ENCODE results near the gene ZDHHC3.

Gene ZDHHC3, protein sequence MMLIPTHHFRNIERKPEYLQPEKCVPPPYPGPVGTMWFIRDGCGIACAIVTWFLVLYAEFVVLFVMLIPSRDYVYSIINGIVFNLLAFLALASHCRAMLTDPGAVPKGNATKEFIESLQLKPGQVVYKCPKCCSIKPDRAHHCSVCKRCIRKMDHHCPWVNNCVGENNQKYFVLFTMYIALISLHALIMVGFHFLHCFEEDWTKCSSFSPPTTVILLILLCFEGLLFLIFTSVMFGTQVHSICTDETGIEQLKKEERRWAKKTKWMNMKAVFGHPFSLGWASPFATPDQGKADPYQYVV

DNA sequence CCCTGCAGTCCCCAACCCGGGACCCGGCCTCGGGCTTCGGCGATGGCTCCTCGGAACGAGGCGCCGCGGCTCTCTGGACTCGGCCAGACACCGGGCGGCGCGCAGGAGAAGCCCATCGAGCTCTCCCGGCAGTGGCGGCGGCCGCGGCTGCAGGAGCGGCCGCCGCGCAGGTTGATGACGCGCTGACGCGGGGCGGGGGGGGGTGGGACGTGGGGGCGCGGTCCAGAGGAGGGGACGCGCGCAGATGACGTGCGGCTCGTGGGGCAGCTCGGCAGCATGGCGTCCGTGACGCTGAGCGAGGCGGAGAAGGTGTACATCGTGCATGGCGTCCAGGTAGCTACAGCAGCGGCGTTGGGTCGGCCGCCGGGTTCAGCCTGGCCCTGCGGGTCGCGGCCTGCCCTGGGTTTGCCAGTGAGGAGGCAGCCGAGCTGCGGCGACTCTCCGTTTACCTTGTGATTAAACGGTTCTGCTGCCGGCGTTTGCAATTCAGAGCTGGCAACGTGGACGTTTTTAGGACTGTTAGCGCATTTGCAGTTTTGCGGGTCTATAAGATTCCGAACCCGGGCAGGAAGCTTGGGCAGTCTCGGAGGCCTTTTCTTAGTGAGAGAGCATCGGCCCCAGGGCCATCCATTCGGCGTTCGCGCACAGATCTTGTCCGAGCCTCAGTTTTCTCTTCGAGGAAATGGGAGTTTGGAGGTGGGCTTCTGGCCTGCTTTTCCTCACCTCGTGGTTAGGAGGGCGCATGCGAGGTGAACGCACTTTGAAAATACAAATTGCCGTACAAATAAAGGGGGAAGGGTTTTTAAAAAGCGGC is at the start of gene ZDHHC3, which contains the start of gene EXOSC7:
Gene ZDHHC3 (minus strand): TSS at position 173 of the 814 bp plus-strand sequence. CDS start 16,738 bp downstream, outside the sequence.
Gene EXOSC7 (plus strand): TSS at position 243 of the 814 bp plus-strand sequence. CDS start 34 bp downstream, at position 277.
- no peaks in the 10 kb centered on the region for H3K9me3 ChIP-seq (ENCODE audit: control insufficient read depth in 2 of 2, low read length in 2 of 2)
- H3K9ac ChIP-seq (ENCODE audit: low read depth in 1 of 2, low read length in 2 of 2), result peak within 1 kb of the TSS; percentile 89 to 96
- H3K27me3 ChIP-seq (ENCODE audit: control insufficient read depth in 2 of 2, insufficient read depth in 2 of 2, low read length in 2 of 2), result no peaks in the 10 kb centered on the region
- no peaks in the 10 kb centered on the region for H3K36me3 ChIP-seq (ENCODE audit: control insufficient read depth in 2 of 2, insufficient read depth in 2 of 2, low read length in 2 of 2)
- H3K4me3 ChIP-seq (ENCODE audit: low read length in 2 of 2), result peak within 1 kb of the TSS; percentile 95 to 98
- H3K4me1 ChIP-seq (ENCODE audit: control insufficient read depth in 2 of 2, insufficient read depth in 2 of 2, low read length in 2 of 2), result peaks cover 17 to 33% of the 10 kb centered on the region in 2 donors
- H3K27ac ChIP-seq (ENCODE audit: low read depth in 2 of 2, low read length in 2 of 2), result peak within 1 kb of the TSS; percentile 92 to 94

DNA sequence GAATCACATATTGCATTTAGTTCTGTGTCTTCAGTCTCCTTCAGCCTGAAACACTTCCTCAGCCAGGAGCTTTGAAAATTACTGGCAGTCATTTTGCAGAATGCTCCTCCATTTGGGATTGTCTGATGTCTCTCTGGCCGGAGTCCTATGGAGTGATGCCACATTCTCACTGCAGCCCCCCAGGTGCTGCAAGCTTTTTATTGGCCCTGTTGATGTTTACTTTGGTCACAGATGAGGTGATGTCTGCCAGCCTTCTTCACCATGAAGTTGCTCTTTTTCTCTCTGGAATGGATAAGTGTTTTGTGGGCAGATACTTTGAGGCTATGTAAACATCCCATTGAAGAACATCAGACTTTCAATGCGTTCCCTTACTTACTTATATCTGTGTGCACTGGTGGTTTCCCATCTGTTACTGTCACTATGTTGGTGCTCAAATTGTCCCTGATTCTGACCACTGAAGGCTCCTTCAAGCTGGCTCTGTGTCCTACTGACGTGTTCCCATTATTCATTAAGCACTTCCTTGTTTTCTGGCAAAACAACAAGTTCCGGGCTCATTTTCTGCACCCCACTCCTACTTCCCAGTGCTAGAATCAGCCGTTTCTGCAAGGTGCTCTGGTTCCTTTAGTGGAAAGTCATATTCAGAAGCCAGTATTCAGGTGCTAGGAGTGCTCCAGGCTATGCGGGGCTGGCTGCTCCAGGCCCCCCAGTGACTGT is 48.7 kb upstream of the ZDHHC3 start:
- Histone ChIP-seq H3K9me3 (ENCODE audit: control insufficient read depth in 2 of 2, low read length in 2 of 2) (no peaks in the 10 kb centered on the region), H3K4me3 (ENCODE audit: low read length in 2 of 2) (no peak overlapping the region), H3K36me3 (ENCODE audit: control insufficient read depth in 2 of 2, insufficient read depth in 2 of 2, low read length in 2 of 2) (no peaks in the 10 kb centered on the region), H3K9ac (ENCODE audit: low read depth in 1 of 2, low read length in 2 of 2) (no peak overlapping the region), H3K27ac (ENCODE audit: low read depth in 2 of 2, low read length in 2 of 2) (peak overlapping the region; percentile 62 to 66), H3K4me1 (ENCODE audit: control insufficient read depth in 2 of 2, insufficient read depth in 2 of 2, low read length in 2 of 2) (peaks cover 7% of the 10 kb centered on the region in 2 donors), H3K27me3 (ENCODE audit: control insufficient read depth in 2 of 2, insufficient read depth in 2 of 2, low read length in 2 of 2) (no peaks in the 10 kb centered on the region)

DNA sequence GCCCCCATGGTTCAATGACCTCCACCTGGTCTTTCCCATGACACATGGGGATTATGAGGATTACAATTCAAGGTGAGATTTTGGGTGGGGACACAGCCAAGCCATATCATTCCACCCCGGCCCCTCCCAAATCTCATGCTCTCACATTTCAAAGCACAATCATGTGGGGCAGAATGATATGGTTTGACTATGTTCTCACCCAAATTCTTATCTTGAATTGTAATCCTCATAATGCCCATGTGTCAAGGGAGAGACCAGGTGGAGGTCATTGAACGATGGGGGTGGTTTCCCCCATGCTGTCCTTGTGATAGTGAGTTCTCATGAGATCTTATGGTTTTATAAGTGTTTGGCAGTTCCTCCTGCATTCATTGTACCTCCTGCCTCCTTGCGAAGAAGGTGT is 47.7 kb upstream of the ZDHHC3 start:
- H3K9me3 ChIP-seq (ENCODE audit: control insufficient read depth in 2 of 2, low read length in 2 of 2), result no peaks in the 10 kb centered on the region
- no peak overlapping the region for H3K4me3 ChIP-seq (ENCODE audit: low read length in 2 of 2)
- peaks cover 7% of the 10 kb centered on the region in 2 donors for H3K4me1 ChIP-seq (ENCODE audit: control insufficient read depth in 2 of 2, insufficient read depth in 2 of 2, low read length in 2 of 2)
- no peak overlapping the region for H3K27ac ChIP-seq (ENCODE audit: low read depth in 2 of 2, low read length in 2 of 2)
- H3K9ac ChIP-seq (ENCODE audit: low read depth in 1 of 2, low read length in 2 of 2), result no peak overlapping the region
- no peaks in the 10 kb centered on the region for H3K36me3 ChIP-seq (ENCODE audit: control insufficient read depth in 2 of 2, insufficient read depth in 2 of 2, low read length in 2 of 2)
- H3K27me3 ChIP-seq (ENCODE audit: control insufficient read depth in 2 of 2, insufficient read depth in 2 of 2, low read length in 2 of 2), result no peaks in the 10 kb centered on the region

DNA sequence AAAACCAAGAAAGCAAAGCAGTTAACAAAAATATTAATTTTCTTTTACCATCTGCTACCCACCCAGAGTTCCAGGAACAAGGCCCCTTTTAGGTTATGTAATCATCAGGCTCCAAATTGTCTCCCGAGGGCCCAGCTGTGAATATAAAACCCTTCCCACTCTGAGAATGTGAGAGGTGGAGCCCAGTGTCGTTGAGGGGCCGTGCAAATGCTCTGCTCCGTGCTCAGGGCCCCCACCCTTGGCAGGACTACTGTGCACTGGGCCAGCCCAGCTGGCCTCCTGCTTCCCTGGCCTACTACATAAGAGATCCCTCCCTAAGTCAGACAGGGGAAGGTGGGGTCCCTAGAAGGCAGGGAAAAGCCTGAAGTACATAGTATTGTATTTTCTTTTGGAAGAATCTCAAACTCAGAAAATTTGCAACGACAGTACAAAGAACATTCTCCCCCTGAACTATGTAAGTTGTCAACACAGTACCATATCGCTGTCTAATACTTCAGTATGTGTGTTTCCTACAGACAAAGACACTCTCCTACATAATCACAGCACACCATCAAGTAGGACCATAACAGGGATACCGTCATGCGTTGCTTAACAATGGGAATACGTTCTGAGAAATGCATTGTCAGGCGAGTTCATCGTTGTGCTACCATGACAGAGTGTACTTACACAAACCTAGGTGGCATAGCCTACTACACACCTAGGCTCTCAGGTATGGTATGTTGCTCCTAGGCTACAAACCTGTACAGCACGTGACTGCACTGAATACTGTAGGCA is 45.7 kb upstream of the ZDHHC3 start:
- peaks cover 7% of the 10 kb centered on the region in 2 donors for H3K4me1 ChIP-seq (ENCODE audit: control insufficient read depth in 2 of 2, insufficient read depth in 2 of 2, low read length in 2 of 2)
- H3K27ac ChIP-seq (ENCODE audit: low read depth in 2 of 2, low read length in 2 of 2), result peak overlapping the region in 1 of 2 donors; percentile 60
- H3K9ac ChIP-seq (ENCODE audit: low read depth in 1 of 2, low read length in 2 of 2), result no peak overlapping the region
- H3K9me3 ChIP-seq (ENCODE audit: control insufficient read depth in 2 of 2, low read length in 2 of 2), result no peaks in the 10 kb centered on the region
- H3K4me3 ChIP-seq (ENCODE audit: low read length in 2 of 2), result no peak overlapping the region
- H3K36me3 ChIP-seq (ENCODE audit: control insufficient read depth in 2 of 2, insufficient read depth in 2 of 2, low read length in 2 of 2), result no peaks in the 10 kb centered on the region
- H3K27me3 ChIP-seq (ENCODE audit: control insufficient read depth in 2 of 2, insufficient read depth in 2 of 2, low read length in 2 of 2), result no peaks in the 10 kb centered on the region

DNA sequence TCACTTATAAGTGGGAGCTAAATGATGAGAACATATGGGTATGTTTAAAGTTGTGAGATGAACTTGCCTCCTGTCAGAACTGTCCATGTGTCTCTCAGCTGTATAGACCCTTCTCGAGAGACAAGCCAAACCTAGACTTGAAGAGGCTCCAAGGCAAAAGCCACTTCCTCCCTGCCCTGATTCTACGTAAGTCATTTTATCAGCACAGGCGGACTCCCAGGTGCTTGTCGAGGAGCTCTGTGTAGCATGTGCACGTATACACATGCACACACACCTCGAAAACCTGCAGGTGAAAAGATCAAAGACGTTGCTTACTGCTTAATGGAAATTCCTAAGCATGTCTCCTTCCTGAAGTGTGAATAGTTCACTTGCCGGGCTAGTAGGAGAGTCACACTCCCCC is 44.6 kb upstream of the ZDHHC3 start:
- Histone ChIP-seq H3K27ac (ENCODE audit: low read depth in 2 of 2, low read length in 2 of 2) (no peak overlapping the region), H3K9ac (ENCODE audit: low read depth in 1 of 2, low read length in 2 of 2) (no peak overlapping the region), H3K27me3 (ENCODE audit: control insufficient read depth in 2 of 2, insufficient read depth in 2 of 2, low read length in 2 of 2) (no peaks in the 10 kb centered on the region), H3K4me3 (ENCODE audit: low read length in 2 of 2) (no peak overlapping the region), H3K4me1 (ENCODE audit: control insufficient read depth in 2 of 2, insufficient read depth in 2 of 2, low read length in 2 of 2) (peaks cover 6% of the 10 kb centered on the region in 2 donors), H3K9me3 (ENCODE audit: control insufficient read depth in 2 of 2, low read length in 2 of 2) (no peaks in the 10 kb centered on the region), H3K36me3 (ENCODE audit: control insufficient read depth in 2 of 2, insufficient read depth in 2 of 2, low read length in 2 of 2) (peaks cover 0 to under 1% of the 10 kb centered on the region in 2 donors)

DNA sequence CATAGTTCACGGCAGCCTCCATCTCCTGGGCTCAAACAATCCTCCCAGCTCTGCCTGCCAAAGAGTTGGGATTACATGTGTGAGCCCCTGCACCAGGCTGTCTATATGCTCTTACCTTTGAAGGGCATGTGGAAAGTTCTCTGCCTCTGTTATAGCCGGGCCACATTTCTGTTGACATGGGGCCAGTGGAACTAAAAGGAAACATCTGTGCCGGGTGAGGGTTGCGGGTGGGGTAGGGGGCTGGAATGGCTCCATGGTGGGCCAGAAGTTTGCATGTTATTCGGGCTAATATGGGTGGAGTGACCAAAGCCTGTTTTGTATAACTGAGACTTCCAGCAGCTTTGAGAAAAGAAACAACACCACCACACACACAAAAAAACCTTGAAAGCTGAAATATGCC is 41.8 kb upstream of the ZDHHC3 start:
- Histone ChIP-seq H3K27me3 (ENCODE audit: control insufficient read depth in 2 of 2, insufficient read depth in 2 of 2, low read length in 2 of 2) (no peaks in the 10 kb centered on the region), H3K4me3 (ENCODE audit: low read length in 2 of 2) (no peak overlapping the region), H3K27ac (ENCODE audit: low read depth in 2 of 2, low read length in 2 of 2) (no peak overlapping the region), H3K9me3 (ENCODE audit: control insufficient read depth in 2 of 2, low read length in 2 of 2) (no peaks in the 10 kb centered on the region), H3K36me3 (ENCODE audit: control insufficient read depth in 2 of 2, insufficient read depth in 2 of 2, low read length in 2 of 2) (peaks cover 0 to 13% of the 10 kb centered on the region in 2 donors), H3K9ac (ENCODE audit: low read depth in 1 of 2, low read length in 2 of 2) (no peak overlapping the region), H3K4me1 (ENCODE audit: control insufficient read depth in 2 of 2, insufficient read depth in 2 of 2, low read length in 2 of 2) (peaks cover 0 to 3% of the 10 kb centered on the region in 2 donors)

DNA sequence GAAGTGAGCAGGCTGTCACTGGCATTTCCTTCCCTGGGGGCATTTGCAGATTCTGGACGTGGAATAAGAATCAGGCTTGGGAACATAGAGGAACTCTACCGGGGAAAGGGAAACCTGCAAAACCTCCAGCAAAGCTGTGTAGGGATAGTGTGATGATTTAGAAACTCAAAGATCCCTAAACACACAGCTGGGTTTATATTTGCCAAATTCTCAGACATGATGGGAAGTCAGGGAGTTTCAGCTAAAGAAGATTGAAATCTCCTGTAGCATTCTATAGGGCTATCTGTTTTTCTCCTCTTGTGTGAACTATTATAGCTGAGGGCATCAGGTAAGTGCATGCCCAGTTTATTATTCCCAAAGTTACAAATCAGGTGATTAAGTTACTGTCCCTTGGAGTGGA is 40.9 kb upstream of the ZDHHC3 start:
- H3K36me3 ChIP-seq (ENCODE audit: control insufficient read depth in 2 of 2, insufficient read depth in 2 of 2, low read length in 2 of 2), result peaks cover 5 to 21% of the 10 kb centered on the region in 2 donors
- H3K27me3 ChIP-seq (ENCODE audit: control insufficient read depth in 2 of 2, insufficient read depth in 2 of 2, low read length in 2 of 2), result no peaks in the 10 kb centered on the region
- no peak overlapping the region for H3K27ac ChIP-seq (ENCODE audit: low read depth in 2 of 2, low read length in 2 of 2)
- peaks cover 3 to 4% of the 10 kb centered on the region in 2 donors for H3K4me1 ChIP-seq (ENCODE audit: control insufficient read depth in 2 of 2, insufficient read depth in 2 of 2, low read length in 2 of 2)
- no peak overlapping the region for H3K4me3 ChIP-seq (ENCODE audit: low read length in 2 of 2)
- no peak overlapping the region for H3K9ac ChIP-seq (ENCODE audit: low read depth in 1 of 2, low read length in 2 of 2)
- H3K9me3 ChIP-seq (ENCODE audit: control insufficient read depth in 2 of 2, low read length in 2 of 2), result no peaks in the 10 kb centered on the region

DNA sequence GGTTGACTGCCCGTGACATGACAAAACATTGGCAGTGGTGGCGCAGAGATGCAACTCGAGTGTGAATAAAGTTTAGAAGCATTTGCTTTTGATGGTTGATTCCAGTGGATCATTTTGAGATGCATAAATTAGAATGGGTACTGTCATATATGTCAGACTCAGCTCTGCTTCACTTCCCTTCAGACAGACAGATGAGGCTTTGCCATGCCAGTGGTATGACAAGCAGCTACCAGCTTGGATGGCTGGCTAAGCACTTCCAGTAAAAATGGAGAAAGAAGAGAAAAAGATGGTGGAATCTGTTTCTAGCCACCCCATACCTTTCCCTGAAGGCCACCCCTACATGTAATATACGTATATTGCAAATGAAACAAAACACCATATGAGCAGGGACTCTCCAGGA is 36.6 kb upstream of the ZDHHC3 start:
- H3K9me3 ChIP-seq (ENCODE audit: control insufficient read depth in 2 of 2, low read length in 2 of 2), result no peaks in the 10 kb centered on the region
- H3K27ac ChIP-seq (ENCODE audit: low read depth in 2 of 2, low read length in 2 of 2), result peak overlapping the region; percentile 44 to 75
- H3K4me1 ChIP-seq (ENCODE audit: control insufficient read depth in 2 of 2, insufficient read depth in 2 of 2, low read length in 2 of 2), result peaks cover 0 to 9% of the 10 kb centered on the region in 2 donors
- no peak overlapping the region for H3K9ac ChIP-seq (ENCODE audit: low read depth in 1 of 2, low read length in 2 of 2)
- peaks cover 19 to 32% of the 10 kb centered on the region in 2 donors for H3K36me3 ChIP-seq (ENCODE audit: control insufficient read depth in 2 of 2, insufficient read depth in 2 of 2, low read length in 2 of 2)
- no peaks in the 10 kb centered on the region for H3K27me3 ChIP-seq (ENCODE audit: control insufficient read depth in 2 of 2, insufficient read depth in 2 of 2, low read length in 2 of 2)
- no peak overlapping the region for H3K4me3 ChIP-seq (ENCODE audit: low read length in 2 of 2)

DNA sequence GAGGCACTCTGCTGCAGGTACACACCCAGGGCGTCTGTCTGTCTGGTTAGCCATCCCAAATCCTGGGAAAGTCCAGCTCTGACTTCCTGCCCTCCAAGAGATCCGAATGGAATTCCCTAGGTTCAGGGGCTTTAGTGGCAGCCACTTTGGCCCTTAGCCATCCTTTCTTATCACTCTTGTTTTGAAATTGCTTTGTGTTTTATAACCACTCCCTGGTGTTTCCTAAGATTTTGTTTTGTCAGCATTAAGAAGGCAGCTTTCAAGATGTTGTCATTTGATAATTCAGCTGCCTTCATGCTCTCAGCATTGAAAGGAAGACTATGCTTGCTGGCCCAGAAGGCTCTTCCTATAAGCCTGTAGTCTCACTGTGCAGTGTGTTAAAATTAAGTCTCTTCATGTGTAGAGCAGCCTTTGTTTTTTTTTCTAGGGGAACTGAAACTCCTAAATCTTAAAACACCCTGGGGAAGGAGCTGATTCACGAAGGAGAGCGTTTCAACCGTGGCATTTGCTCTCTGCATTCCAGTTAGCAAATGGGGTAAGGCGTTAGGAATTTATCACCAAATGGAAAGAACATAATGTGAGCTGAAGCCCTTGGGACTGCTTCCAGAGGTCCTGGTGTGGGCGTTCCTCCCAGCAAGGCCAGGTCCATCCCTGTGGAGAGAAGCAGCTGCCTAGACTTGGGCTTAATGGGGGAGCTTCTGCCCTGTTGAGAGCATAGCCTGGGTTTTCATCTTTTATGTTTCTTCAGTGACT is 36.0 kb upstream of the ZDHHC3 start:
- Histone ChIP-seq H3K9ac (ENCODE audit: low read depth in 1 of 2, low read length in 2 of 2) (no peak overlapping the region), H3K27me3 (ENCODE audit: control insufficient read depth in 2 of 2, insufficient read depth in 2 of 2, low read length in 2 of 2) (no peaks in the 10 kb centered on the region), H3K4me3 (ENCODE audit: low read length in 2 of 2) (no peak overlapping the region), H3K27ac (ENCODE audit: low read depth in 2 of 2, low read length in 2 of 2) (peak overlapping the region; percentile 44 to 75), H3K9me3 (ENCODE audit: control insufficient read depth in 2 of 2, low read length in 2 of 2) (no peaks in the 10 kb centered on the region), H3K36me3 (ENCODE audit: control insufficient read depth in 2 of 2, insufficient read depth in 2 of 2, low read length in 2 of 2) (peaks cover 23 to 39% of the 10 kb centered on the region in 2 donors), H3K4me1 (ENCODE audit: control insufficient read depth in 2 of 2, insufficient read depth in 2 of 2, low read length in 2 of 2) (peaks cover 0 to 9% of the 10 kb centered on the region in 2 donors)

Measured in mucosa of rectum (tissue), 2 donors.